ENCODE measurements around the gene SLC16A3.

DNA sequence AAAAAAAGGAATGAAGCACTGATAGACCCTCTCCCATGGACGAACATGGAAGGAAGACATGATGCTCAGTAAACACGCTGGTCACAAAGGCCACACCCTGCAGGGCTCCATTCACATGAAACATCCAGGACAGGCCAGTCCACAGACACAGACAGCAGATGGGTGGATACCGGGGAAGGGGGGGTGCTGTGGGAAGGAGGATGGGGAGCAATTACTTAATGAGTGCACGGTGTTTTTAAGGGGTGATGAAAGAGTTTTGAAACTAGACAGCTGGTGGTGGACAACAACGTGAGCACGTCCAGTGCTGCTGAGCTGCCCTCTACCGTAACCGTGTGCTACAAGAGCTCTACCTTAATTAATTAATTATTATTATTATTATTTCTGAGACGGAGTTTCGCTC, 6.0 kb upstream of the SLC16A3 start:
- TF ChIP-seq NFE2L1 (CRISPR knock-in tag; IDR thresholded peaks at IDR 0.05), result no peak
- TF ChIP-seq, protein P1, sequence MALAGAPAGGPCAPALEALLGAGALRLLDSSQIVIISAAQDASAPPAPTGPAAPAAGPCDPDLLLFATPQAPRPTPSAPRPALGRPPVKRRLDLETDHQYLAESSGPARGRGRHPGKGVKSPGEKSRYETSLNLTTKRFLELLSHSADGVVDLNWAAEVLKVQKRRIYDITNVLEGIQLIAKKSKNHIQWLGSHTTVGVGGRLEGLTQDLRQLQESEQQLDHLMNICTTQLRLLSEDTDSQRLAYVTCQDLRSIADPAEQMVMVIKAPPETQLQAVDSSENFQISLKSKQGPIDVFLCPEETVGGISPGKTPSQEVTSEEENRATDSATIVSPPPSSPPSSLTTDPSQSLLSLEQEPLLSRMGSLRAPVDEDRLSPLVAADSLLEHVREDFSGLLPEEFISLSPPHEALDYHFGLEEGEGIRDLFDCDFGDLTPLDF (CRISPR knock-in tag; IDR thresholded peaks at IDR 0.05), result no peak
- TF ChIP-seq, protein P2, sequence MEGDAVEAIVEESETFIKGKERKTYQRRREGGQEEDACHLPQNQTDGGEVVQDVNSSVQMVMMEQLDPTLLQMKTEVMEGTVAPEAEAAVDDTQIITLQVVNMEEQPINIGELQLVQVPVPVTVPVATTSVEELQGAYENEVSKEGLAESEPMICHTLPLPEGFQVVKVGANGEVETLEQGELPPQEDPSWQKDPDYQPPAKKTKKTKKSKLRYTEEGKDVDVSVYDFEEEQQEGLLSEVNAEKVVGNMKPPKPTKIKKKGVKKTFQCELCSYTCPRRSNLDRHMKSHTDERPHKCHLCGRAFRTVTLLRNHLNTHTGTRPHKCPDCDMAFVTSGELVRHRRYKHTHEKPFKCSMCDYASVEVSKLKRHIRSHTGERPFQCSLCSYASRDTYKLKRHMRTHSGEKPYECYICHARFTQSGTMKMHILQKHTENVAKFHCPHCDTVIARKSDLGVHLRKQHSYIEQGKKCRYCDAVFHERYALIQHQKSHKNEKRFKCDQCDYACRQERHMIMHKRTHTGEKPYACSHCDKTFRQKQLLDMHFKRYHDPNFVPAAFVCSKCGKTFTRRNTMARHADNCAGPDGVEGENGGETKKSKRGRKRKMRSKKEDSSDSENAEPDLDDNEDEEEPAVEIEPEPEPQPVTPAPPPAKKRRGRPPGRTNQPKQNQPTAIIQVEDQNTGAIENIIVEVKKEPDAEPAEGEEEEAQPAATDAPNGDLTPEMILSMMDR (IDR thresholded peaks at IDR 0.05), result no peak

Data from WTC11 (cell line).